GM19023 (cell line): ENCODE measurements around the gene C2CD2L.
"Not testable (repeated sequence)": the region's sequence is repeated elsewhere in the genome, so short reads cannot be mapped to it uniquely, and the experiment has no call there.

Experiments used
- ATAC-seq: cut with Tn5 transposase; IDR thresholded peaks from one replicate; pipeline ENCODE4 v1.9.1; 2021; ENCODE audit warnings: mild to moderate bottlenecking, moderate library complexity; ENCODE audit not compliant: unreplicated experiment

The C2CD2L gene

DNA sequence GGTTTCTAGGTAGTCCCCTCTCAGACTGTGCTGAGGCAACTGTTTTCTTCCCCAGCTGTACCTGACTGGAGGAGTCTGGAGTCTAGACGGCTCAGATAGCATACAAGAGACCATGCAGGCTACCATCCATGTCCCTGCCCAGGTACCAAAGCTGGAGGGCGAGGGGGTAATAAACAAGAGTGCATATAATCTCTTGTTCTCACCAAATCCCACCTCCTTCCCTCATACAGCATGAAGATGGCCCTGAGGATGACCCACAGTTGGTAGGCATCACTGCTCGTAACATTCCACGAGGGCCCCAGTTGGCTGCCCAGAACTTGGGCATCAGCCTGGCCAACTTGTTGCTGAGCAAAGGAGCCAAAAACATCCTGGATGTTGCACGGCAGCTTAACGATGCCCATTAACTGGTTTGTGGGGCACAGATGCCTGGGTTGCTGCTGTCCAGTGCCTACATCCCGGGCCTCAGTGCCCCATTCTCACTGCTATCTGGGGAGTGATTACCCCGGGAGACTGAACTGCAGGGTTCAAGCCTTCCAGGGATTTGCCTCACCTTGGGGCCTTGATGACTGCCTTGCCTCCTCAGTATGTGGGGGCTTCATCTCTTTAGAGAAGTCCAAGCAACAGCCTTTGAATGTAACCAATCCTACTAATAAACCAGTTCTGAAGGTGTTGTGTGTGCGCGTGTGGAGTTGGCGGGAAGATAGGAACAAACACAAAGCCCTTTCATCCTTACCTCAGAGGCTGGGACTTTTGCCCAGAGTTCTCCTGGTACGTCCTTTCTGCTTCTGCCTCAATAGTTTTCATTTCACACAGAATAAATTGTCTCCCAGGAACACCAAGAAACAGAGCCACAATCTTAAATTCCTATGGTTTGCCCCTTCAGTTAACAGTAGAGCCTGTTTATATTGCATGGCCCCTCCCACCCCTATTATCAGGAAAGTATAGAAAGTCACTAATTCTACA is 14.0 kb upstream of the C2CD2L start:
- ATAC-seq: no peak

DNA sequence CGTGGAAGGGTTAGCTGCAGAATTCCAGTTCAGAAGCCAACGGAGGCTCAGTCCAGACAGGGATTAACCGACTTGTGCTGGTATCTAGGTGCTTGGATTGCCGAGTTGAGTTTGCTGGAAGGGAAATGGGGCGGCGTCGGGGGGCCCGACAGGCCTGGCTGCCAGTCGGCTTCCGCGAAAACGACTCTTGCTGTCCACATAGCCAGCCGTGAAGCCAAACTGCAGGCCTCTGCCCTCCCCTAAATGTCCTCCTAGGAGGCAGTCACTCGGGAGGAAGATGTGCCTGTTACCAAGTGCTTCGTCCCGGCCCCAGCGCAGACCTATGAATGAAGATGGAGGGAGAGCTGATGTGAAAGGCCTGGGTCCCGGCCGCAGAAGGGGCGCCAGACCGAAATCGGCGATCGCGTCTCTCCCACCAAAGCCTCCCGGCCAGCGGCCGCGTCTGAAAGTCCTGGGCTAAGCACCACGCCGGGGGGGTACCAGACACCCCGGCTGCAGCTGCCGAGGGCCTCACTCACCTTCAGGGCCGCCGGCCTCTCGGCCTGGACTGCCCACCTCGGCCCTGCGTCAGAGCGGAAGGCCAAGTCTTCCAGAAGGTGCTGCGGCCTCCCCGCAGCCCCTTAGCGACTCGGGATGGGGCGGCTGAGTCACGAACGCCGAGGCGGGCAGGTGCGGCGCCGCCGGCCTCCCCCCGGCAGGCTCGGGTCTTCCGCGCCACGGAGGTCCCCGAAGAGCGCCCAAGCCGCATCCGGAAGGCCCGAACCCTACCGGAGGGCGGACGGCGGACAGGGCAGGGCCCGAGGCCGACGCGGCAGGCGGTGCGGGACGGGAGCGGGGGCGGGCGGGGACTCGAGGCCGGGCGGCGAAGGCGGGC is 13.0 kb upstream of the C2CD2L start:
- peak; percentile 9 for ATAC-seq

DNA sequence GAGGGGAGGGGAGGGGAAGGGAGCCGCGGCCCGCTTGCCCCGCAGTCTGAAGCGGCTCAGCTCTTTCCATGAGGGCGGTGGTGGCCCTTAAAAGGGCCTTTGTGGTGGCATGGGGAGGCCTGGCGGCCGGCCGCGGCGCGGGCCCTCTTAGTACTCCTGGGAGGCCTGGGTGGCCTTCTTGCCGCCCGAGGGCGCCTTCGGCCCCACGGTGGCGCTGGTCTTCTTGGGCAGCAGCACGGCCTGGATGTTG is 12.4 kb upstream of the C2CD2L start:
- ATAC-seq: peak; percentile 45

DNA sequence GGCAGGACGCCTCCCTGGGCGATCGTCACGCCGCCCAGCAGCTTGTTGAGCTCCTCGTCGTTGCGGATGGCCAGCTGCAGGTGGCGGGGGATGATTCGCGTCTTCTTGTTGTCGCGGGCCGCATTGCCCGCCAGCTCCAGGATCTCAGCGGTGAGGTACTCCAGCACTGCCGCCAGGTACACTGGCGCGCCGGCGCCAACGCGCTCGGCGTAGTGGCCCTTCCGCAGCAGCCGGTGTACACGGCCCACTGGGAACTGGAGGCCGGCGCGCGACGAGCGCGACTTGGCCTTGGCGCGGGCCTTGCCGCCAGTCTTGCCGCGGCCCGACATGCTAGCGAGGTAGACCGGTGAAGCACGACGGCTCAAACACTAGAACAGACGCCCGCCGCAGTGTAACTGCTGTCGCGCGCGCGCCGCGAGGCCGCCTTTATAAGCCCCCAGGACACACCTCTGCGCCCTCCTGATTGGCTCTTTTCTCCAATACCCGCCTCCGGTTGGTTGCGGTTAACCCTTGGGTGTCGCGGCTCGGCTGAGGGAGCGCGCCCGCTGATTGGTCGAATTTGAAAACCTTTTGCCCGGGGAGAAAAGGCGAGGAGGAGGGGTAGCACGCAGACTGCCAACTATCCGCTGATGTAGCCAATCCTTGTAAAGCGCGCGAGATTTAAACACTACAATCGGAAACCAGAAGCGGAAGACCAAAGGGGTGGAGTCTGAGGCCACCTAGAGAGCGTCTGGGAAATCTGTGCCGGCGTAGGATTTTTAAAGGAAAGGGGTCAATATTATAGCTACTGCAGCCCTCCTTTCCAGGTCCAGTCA is 11.9 kb upstream of the C2CD2L start:
- ATAC-seq: peak; percentile 85

DNA sequence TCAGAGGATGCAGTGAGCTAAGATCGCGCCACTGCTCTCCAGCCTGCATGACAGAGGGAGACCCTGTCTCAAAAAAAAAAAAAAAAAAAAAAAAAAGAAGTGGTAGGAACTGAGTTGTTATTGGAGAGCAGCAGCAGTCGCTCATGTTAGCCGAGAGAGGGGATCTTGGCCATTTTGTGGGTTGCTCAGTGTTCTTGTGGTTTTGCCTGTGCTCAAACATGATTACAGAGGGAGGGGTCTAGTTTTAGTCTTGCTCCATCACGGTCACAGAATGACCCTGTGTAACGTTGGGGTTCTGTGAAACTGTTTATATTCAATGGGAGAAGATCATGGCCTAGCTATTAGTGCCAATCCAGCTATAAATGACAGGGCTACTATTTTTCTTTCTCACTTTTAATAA is 7.4 kb upstream of the C2CD2L start:
- no peak for ATAC-seq

DNA sequence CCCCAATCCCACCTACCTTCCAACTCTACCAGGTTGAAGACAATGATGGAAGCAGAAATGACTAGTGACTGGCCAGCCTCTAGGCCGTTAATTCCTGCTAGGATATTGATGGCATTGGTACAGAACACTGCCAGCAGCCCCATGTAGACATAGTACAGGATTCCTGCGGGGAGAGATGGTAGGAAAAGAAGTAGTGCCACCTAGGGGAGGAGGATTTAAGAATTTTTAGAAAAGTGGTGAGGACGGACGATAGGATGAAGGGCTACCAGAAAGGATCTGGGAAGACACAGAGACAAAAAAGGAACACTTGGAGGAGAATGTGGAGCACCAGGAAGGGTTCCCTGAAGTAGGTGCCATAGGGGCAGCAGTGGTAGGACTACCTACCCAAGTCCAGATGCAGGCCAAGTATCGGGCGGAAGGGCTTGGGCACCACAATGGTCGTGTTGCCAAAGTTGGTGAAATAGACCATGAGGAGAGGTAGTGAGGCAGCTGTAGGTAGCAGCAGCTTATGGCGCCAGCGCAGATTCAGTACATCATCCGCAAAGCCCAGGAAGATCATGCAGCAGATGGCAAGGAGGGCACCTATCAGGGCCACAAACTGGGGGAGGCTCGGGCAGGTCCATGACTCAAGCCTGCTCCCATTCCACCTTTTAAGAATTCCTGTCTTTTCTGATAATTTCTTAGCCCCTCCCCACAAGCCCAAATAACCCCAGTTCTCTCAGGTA is 6.7 kb upstream of the C2CD2L start:
- ATAC-seq: no peak

DNA sequence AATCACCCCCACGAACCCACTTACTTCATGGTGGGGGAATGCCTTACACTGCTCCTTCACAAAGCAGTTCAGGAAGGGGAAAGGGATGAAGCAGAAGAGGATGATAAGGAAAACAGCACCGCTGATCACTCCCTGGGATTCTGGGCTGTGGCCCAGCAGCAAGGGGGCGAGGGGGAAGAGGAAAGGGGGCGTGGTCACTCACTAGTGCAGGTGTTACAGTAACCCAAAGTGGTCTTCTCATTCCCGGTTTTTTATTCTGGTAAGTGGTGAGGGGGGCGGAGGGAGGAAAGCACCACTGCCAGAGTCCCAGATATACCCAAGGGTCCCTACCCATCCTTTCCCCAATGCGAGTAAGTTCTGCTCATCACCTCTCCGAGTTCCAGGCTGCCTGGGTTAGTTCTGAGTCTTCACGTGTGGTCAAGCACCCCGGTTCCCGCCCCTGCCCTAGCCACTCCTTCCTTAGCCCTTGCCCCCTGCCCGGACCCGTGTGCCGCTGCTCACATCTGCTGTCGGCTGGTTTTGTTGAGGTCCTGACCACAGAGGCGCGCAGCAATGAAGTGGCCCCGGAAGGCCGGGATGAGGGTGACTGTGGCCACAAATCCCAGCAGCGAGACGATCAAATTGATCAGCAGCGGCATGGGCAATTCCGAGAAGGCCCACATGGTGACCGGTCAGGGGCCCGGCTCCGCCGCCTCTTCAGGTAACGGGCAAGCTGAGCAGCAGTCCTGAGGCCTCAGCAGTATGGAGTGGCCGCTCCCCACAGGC is 6.0 kb upstream of the C2CD2L start:
- ATAC-seq: peak; percentile 23

DNA sequence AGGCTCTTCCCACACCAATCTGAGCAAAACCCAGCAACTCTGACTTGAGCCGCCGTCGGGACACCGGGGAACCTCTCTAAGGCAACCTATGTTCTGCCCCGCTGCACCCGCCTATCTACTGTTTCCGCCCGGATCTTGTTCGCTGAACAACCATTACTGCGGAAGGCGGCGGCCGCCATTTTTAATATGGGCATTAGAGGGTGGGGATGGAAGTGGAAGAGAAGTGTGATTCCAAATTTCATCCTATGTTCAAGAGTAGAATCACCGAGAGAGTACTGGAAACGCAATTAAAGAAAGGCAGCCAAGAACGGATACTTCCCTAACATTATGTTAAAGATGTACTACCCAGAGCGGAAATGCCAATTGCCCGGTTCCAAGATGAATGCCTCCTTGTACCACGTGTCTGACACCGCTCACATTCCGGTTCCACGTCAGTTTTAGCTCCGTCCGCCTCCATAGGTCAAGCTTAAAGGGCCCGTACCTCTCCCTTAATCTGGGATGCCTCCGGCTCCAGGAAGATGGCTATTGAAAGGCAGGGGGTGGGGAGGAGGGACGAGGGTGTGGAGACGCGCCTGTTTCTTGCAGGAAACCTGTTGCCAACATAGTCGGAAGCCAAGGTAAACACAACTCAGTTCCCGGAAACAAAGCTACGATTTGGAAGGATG is 5.3 kb upstream of the C2CD2L start, which contains the start of gene DPAGT1:
Gene DPAGT1, minus strand, starts transcription at position 95 of the 665 bp plus-strand sequence. CDS start 198 bp downstream, outside the sequence.
- peak; percentile 85 for ATAC-seq

DNA sequence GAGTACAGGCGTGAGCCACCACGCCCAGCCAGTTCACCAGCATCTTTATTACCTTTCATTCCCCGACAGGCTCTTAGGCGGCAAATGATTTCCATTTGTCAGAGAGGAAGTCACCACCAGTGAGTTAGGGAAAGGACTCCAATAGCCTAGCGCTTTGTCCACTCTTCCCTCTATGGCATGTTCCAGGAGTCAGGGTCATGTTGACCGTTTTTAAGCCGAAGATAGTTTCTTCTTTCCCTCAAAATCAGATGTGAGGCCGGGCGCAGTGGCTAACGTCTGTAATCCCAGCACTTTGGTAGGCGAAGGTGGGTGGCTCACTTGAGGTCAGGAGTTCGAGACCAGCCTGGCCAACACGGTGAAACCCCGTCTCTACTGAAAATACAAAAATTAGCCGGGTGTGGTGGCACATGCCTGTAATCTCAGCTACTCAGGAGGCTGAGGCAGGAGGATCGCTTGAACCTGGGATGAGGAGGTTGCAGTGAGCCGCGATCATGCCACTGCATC is 3.9 kb upstream of the C2CD2L start:
- ATAC-seq: not testable (repeated sequence)

DNA sequence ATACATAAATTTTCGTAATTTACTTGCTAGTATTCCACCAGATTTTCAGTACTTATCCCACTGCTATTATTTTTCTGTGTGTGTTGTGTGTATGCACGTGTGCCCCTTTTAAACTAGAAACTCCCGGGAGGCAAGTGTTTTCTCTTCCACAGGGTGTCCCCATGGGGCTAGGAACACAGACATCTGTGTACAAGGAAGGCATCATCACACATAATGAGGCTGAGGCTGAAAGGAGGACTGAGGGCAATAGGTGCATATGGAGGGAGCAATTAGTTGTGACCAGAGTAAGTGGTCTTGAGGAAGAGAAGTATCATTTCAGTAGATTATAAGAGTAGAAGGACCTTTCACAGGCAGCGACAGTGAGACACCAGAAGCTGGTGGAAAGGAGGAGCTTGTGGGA is 3.4 kb upstream of the C2CD2L start:
- ATAC-seq: no peak

DNA sequence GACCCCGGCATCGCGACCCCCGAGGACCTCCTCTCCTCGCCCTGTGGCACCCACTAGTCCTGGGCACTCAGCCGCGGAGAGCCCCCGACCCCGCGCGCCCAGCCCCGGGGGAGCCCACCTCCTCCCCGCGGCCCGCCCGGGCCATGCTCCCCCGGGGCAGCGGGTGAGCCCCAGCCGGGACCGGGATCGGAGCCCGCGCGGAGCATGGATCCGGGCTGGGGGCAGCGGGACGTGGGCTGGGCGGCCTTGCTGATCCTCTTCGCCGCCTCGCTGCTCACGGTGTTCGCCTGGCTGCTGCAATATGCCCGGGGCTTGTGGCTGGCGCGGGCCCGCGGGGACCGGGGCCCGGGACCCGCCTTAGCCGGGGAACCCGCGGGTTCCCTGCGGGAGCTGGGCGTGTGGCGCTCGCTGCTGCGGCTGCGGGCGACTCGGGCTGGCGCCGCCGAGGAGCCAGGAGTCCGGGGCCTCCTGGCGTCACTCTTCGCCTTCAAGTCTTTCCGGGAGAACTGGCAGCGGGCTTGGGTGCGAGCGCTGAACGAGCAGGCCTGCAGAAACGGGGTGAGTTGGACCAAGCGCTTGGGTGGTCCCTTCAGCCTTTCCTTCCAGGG is 498 bp downstream of the C2CD2L start:
- peak; percentile 31 for ATAC-seq

DNA sequence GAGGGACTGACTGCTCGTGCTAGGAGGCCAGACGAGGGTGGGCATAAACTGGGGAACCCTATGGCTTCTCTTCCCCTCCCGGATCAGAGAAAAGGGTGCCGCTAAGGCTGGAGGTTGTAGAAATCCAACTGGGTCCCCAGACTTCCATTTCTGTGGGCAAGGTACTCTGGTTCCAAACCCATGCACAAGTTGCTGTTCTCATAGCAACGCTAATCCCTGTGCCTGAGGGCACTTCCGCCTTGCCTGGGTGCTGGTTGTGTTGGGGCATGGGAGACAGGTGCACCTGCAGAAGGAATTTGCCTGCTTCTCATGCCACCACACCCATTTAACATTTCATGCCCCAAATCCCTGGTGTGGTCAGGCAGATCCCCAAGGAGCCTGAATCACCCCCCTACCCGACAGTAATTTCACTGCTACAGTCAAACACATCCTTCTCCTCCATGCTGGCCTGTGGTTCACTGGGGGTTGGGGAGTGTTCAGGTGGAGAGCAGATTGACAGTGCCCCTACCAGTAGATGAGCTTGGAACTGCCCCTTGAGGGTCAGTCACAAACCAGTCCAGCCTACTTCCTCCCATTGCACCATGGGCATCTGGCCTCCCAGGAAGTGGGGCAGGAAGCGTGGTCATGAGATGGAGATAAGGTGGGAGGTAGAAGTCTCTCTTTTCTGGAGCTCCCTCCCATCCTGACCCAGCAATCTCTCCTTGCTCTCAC is 1.2 kb downstream of the C2CD2L start:
- no peak for ATAC-seq

DNA sequence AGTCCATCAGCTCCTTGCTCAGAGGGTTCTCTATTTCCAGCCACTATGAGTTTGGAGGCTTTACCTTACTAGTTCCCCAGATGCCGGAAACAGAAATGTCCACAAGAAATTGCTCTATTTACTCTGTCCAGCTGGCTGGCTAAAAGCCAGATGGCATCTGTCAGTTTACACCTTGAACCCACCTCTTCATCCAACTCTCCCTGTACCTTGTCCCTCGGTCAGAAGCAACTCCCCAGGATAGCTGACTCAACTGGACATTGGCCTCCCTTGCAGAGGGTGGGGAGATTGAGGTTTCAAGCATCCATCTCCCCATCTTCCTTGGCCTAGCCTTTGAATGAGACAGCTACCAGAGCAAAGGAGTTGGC is 1.7 kb downstream of the C2CD2L start:
- ATAC-seq: no peak

DNA sequence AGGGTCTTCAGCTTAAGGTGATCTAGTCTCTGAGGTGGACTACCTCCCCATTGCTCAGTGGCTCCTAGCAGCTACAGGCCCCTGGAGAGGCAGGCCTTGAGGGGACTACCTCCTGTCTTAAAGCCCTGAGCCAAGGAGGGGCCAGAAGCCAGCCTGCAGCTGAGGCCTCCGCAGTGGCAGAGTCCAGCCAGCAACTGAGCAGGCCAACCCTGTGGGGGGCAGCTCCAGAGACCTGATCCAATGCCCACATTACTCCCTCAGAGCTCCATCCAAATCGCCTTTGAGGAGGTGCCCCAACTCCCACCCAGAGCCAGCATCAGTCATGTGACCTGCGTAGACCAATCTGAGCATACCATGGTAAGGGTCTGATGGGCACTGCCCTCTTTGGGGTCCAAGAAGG is 2.7 kb downstream of the C2CD2L start:
- ATAC-seq: no peak

DNA sequence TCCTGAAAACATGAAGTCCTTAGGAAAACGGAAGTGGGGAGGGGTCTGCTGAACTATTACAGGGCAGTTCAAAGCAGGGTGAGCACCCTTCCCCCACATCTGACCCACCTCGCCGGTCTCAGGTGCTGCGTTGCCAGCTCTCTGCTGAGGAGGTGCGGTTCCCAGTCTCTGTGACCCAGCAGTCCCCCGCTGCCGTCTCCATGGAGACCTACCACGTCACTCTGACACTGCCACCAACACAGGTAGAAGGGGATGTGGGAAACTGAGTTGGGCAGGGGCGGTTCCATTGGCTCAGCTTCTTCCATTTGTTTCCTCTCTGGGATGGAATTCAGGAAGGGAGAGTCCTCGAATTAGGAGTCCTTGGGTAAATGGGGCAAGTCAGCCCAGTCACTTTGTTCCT is 3.3 kb downstream of the C2CD2L start:
- no peak for ATAC-seq

DNA sequence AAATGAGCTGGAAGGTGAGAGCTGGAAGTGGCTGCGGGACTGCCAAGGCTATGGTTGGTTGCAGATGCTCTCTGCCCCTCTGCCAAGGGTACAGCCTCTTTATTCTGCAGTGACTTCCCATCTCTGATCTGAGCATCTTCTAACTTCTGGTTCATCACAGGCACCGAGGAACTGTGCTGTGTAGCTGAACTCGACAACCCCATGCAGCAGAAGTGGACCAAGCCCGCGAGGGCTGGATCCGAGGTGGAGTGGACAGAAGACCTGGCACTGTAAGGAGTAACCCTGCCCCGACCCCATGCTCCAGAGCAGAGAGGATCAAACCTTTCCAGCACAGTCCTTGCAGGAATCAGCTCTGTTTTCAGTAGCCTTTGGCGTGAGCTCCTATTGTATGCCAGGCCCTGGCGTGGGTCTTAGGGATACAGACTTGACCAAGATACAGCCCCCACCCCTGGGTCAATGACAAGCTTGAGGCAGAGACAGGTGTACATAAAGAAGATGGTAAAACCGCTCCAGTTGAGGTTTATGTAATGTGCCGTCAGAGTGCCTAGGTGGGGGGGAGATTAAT is 4.3 kb downstream of the C2CD2L start:
- no peak for ATAC-seq

DNA sequence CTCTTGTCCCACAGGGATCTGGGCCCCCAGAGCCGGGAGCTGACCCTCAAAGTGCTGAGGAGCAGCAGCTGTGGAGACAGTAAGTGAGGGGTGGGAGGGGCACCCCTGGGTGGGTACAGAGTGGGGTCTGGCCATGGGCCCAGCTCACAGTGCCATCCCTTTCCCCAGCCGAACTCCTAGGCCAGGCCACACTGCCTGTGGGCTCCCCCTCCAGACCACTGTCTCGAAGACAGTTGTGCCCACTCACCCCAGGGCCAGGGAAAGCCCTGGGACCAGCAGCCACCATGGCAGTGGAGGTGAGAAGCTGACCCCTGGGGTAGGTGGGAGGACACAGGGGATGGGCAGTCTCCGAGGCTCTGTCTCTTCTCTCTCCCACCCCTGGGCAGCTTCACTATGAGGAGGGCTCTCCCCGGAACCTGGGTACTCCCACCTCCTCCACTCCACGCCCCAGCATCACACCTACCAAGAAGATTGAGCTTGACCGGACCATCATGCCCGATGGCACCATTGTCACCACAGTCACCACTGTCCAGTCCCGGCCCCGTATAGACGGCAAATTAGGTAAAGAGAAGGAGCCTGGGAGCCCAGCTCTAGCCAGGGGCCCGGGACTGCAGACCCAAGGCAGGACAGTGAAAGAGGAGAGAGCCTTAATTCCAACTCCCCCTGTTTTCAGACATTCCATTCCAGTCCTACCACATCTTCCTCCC is 5.3 kb downstream of the C2CD2L start:
- no peak for ATAC-seq
